Dermis blood vessel endothelial cell (primary cell): ENCODE results near the gene ZNF710. TPM values are rescaled to one million over a fixed set of nuclear protein-coding genes. Genes with fewer than 3 reads are reported as not detected.

ENCODE experiments used
- DNase-seq: peaks from one replicate; pipeline ENCODE4 v3.0.0; 2010
- total RNA-seq: library from RNA; depleted of rRNA; stranded (reverse); fragments of >200 nt; gene quantifications from 2 replicates; pipeline ENCODE4 v1.2.3, GENCODE V29; 2014

The ZNF710 gene
- total RNA-seq, 1 donor from 2014 or later, result 10.2 TPM

DNA sequence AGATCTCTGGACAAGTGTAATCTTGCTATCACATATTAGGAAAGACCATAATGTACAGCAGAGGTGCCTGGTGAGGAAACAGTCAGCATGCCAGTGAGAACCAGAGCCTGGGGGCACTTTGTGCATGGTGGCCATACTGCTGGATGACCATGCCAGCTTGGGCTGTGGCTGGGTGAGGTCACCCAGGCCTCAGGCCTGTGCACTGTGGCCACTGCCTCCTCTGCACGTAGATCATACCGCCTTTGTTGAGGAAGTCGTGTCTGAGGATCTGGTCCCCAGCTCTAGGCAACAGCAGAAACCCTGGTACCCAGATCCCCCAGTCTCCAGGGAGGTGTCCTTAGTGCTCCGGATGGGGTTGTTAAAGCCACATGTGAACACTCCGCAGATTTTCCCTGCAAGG, 38.9 kb downstream of the ZNF710 start:
- no peak for DNase-seq

DNA sequence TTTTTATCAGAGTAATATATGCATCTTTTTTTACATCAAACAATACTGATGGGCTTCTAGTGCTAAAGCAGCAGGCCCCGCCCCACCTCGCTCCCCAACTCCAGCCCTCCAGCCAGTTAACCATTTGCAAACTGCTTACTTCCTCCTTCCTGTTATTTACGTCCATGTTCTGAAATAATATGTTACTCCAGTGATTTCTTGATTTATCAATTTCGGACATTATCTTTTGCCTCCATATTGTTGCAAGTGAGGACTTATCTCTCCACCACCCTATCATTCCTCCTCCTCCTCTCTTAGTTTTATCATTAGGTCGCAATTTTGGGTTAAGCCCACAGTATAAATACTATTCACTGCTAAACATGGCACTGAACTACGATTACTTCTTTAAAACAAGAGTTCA, 39.5 kb downstream of the ZNF710 start:
- DNase-seq, result no peak

DNA sequence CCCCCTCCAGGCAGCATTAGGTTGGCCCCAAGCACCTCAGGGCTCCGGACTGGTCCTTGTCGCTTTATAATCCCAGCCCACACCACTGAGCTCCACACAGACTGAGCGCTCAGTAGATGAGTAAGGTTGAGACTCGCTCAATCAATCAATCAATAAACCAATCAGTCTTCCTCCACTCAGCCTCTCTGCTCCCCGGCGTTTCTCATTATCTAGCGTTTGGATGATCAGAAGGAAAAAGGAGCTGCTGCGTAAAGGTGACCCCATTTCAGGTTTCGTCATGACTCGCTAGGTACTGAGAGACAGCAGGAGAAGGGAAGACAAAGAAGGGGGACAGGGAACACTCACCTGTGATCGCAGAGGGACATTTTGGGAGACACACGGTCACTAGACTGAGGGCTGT, 41.2 kb downstream of the ZNF710 start:
- no peak for DNase-seq

DNA sequence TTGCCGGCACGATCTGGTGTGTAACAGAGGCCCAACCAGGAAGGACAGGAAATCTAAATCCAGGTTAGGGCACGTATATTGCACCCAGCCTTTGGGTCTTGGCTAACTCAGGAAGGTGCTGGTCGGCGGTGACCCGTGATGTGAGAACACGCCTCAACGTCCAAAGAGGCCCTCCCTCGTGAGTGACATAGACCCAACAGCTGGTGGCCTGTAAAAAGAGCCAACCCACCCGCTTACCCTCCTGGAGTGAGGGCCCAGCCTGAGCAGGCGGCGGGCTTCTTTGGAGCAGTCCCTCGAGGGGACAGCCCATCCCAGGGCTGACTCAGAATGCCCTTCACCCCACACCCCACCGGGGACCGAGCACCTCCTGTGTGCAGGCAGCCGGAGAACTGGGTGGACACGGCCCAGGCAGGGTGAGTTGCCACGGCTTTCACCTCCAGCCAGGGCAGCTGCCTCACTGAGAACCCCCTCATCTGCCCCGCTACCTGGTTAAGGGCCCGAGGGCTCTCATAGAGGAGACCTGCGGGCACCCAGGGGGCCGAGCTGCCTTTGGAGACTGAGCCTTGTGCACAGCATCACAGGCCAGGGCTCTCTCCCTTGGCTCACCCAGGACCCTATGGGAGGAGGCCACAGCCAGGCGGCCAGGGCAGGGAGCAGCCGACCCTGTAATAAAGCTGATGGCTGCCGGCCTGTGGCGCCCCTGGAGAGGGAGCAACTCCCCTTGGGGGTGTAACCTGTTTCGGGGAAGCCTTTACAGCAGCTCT, 41.8 kb downstream of the ZNF710 start:
- no peak for DNase-seq

DNA sequence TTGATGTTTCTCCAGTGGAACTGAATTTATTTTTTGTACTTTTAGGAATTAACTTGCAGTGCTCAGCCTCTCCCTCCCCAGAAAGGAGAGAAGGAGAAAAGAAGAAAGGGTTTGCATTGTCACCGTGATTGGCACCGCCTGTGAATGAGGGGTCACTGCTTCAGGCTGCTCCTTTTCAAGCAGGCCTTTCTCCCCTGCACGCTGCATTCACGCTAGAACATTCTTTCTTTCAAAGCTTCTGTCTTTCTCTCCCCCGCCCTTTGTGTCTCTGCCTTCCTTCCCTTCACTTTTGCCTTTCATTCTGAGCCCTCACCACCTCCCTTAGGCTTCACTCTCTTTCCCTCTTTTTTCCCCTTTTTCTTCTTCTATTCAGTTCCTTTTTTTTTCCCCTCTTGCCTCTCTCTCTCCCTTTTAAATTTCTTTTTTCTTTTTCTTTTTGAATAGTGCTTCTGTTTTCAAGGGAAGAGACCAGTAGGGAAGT, 42.4 kb downstream of the ZNF710 start:
- DNase-seq, result no peak

DNA sequence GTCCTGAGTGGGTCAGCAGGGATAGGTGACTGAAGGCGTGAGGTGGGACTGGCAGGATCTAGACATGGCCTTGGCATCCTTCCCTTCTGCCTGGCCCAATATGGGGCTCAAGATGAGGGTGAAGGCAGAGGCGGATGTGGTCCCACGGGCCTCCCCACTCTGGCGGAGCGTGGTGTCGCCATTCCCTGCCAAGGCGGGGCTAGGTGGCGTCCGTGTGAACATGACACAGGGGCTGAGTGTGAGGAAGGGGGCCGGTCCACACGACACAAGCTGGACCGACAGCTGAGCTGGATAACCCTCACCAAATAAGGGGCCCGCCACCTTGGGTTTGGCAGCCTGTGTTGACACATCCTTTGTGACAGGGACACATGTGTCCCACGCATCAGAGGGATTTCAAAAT, 43.1 kb downstream of the ZNF710 start:
- no peak for DNase-seq

DNA sequence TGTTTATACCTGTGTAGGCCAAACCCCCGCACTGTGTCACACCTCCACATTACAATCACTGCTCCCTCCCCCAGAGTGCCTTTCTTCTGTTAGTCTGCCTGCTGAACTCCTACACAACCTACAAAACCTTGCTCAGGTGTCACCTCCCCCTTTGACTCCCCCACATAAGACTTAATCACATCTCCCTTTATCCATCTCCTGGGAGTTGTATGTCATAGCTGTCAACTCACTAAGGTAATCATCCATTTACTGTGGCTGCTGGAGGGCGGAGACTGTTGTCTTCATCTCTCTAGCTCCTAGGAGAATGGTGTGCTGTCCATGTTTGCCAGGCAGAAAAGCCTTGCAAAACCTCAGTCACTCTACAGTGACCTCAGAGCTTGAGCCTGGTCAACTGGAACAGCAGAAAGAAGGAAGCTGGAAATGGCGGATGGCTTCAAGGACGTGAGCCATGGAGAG, 43.8 kb downstream of the ZNF710 start:
- DNase-seq, result no peak

DNA sequence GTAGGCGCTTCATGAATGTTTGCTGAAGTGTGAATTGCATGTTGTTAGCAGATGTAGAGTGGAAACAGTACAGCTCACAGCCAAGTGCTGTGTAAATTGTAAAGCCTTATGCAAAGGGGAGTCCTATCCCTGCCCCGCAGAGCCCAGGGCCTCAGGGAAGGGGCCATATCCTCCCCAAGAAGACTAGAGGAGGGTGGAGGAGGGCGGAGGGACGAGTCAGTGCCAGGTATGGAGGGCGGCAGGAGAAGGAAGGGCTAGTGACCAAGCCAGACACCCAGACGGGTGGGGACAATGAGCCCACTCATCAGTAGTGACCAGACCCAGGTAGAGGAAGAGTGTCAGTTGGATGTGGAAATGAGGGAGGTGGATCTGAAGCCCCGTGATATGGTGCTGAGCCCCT, 45.2 kb downstream of the ZNF710 start:
- no peak for DNase-seq

DNA sequence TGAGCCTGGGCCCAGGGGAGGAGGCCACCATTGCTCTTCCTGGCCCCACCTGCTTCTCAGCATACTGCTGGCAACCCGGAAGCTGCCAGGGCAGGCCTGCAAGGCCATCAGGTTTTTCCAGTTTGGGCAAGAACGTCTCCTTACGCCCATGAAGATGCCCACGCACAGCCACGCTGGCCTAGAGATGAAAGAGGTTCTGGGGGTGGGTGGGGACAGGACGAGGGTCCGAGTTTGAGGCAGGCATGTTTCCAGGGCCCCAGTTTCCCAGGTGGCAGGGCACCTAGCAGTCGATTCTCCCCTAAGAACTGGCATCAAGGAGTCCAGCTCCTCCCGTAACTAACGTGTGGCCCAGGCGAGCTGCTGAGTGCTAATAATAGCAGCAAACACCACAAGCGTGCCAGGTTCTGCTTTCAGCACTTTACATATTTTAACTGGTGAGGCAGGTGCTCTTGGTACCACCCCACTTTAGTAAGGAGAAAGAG, 45.8 kb downstream of the ZNF710 start:
- DNase-seq, result no peak

DNA sequence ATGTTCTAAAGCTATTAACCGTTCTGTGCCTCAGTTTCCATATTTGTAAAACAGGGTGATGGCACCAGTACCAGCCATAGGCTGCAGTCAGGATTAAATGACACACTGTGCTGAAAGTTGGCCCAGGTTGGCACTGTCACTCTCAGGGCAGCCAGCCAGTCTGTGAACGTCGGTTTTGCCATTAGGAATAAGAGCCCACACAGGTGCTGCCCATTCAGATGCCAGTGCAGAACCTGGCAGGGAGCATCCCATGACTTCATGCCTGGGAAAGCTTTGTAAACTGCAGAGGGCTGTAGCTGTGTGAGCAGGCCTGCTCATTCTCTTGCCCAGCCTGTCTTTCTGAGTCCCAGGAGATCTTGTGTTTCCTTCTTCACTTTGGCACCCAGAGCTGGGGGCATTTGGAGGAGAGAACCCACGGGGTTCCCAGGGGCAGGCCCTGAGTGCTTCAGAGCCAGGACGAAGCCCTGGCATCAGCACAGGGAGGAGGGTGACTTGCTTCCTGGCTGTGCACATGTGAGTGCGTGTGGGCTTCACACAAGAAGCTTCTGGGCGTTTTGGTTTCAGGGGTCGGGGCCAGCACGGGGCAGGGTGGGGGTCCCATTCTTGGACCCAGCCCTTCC, 46.9 kb downstream of the ZNF710 start:
- no peak for DNase-seq

DNA sequence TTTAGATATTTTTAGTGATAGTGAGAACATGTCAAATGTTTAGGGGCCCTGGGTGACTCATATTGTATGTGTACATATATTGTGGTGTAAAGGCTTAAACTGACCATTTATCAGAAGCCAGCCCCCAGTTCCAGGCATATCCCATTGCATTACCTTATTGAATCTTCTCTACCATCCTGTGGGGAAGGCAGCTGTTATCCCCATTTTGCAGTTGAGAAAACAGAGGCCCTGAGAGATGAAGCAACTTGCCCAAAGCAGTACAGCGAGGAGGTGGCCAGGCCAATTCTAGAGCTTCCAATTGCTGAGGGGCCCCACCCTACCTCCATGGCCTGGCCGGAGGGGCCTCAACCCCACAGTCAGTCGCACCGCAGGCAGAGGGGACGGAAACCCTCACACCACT, 47.9 kb downstream of the ZNF710 start:
- DNase-seq, result no peak

DNA sequence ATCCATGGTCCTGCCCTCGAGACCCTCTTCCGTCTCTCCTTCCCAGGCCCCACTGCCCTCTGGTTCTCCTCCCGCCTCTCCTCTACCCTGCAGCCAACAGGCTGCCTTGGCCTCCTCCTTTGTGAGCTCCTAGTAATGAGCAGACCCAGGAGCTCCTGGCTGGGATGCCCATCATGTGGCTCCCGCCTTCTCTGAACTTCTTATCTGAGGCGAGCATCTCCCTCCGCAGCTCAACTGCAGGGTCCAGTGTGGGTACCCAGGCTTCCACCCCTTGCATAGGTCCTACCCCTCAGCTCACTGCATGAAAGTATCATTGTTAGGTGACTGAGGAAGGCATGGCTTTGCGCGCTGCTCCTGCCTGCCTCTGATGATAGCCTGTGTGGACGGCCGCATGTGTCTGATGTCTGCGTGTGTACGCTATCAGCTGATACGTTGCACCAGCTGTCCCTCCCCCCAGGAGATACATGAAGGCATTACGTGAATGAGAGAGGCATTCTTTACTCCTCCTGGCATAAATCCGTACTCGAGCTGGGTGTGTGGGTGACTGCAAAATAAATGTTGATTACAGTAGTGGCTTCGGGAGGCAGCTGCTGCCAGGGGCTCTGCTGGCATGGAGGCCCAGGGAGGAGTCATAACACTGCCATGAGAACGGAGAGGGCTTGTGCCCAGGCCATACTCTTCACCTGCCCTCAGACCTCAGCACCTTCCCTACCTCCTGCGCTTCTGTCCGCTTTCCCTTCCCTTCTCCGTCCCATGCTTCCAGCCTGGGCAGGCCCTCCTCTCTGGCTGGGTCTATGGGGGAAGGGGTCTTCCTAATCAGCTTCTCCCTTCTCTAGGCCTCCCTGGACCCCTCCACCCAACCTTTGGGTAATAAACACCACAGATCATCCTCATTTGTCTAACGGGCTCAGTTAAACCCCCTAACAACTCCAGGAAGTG, 48.8 kb downstream of the ZNF710 start:
- DNase-seq, result no peak

DNA sequence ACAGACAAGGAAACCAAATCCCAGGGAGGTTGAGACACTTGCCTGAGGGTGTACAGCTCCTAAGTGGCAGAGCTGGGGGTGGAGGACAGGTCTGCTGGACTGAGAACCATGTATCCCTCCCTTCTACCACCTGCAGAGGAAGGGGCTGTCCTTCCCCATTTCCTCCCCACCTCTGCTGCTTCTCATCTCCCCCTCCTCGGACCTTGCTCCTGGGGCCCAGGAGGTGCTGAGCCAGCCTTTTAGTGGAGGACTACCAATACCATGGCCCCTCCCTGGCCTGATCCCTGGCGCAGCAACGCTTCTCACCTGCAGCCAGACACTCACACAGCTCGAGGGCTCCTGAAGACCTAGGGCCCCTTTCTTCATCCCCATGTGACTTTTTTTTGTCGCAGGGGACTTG, 50.8 kb downstream of the ZNF710 start:
- DNase-seq, result no peak

DNA sequence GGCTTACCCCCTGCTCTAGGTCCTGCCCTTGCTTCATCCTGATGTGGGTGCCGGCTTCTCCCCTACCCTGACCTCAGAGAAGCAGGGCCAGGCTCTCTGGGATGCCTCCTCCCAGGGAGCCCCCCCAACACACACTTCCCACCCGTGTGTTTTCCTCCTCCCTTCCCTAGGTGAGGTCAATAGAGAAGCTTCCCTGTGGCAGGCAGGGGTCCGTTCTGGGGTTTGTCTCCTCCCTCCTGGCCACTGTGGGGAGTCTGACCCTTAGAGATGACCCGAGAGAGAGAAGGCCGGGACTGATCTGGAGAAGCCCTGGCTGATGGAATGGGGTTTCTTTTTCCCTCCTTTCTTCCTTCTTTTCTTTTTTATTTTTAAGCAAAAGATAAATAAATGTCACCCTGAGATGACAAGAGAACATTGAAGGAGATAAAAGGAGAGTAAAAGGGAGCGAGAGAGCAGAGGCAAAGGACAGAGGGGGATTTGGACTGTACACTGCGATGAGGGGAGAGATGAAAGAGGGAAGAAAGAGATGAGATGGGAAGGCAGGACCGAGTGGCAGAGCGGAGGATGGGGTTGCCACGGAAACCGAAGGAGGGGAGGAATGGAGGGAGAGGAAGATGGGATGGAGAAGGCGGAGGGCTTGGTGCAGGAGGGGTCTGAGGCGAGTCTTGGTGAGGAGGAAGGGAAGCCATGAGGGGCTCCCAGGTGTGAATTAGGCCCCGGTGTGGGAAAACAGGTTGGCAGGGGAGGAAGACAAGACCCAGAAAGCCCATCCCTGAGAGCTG, 52.8 kb downstream of the ZNF710 start:
- no peak for DNase-seq

DNA sequence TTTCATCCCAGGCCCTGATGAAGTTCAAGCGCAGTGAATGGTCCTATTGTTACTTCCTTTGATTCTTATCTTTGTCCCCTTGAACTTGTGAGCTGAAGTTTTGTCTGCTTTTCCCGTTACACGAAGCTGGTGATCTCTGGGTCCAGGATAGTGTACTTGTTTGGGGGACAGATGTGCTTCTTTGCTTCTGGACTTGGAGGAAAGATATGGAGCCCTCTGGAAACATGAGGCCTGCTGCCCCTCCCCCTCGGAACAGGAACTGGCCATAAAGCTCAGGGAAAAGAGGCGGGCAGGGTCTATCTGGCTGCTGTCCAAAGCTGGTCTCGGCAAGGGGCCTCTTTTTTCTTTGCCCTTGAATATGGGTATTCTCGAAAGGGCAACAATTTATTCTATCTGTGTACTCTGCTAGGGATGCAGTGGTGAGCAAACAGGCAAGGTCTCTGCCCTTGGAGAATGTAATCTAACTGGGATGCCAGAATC, 53.5 kb downstream of the ZNF710 start:
- DNase-seq, result no peak

DNA sequence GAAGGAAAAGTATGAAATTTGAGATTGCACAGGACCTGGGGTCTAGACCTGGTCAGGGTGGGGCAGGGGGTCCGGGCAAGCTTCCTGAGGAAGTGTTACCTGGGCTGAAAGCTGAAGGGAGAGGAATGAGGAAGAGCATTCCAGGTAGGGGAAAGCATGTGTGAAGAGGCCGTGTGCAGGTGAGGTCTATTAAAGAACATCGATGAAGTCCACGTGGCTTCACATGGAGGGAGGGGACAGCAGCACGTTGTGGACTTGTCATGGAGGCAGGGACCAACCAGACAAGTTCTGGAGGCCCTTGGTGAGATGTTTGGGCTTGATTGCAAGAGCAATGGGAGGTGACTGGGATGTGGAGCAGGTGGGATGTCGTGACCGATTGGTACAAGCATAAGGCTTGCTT, 54.1 kb downstream of the ZNF710 start:
- DNase-seq, result no peak

DNA sequence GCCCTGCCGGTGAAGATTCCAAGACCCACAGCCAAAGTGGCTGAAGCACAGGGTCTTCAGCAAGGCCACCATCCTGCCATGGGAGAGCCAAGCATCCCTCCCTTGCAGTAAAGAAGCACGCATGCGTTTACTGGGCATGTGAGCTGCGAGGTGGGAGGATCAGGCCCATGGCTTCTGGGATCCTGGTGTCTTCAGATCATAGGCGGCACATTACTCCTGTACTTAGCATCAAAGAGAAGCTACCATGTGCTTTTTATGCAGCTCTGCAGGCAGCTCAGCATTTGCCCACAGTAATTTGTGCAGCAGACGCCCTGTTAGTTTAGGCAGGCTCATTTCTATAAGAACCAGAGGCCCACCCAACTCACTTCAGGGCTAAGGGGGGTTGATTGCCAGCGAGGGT, 55.4 kb downstream of the ZNF710 start:
- DNase-seq, result no peak

DNA sequence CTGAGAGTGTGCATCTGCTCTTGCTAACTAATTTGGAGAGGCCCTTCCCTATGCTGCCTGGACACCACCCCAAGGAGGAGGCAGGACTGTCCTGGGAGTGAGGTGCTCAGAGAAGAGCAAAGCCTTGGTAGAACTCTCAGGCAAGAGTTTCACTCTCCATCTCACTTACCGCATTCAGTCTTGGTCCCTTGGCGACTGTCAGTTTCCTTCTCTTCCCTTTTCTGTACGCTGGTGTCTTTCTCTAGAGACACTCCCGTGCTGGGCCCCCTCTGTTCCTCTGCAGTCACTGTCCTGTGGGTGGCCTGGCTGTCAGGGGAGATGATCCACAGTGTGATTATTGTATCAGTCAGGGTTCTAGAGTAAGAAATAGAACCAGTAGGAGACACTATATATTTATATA, 57.2 kb downstream of the ZNF710 start:
- DNase-seq, result no peak

DNA sequence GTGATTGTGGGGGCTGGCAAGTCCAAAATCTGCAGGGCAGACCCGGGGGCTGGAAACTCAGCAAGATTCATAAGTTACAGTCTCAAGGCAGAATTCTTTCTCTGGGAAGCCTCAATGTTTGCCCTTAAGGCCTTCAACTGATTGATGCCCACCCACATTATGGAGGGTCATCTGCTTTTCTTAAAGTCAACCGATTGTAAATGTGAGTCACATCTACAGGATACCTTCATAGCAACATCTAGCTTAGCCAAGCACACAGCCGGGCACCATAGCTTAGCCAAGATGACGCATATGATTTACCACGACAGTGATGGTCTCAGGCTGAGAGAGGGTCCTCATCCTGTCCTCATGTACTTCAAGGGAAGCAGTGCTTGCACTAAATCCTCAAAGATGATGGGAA, 57.7 kb downstream of the ZNF710 start:
- DNase-seq, result no peak

DNA sequence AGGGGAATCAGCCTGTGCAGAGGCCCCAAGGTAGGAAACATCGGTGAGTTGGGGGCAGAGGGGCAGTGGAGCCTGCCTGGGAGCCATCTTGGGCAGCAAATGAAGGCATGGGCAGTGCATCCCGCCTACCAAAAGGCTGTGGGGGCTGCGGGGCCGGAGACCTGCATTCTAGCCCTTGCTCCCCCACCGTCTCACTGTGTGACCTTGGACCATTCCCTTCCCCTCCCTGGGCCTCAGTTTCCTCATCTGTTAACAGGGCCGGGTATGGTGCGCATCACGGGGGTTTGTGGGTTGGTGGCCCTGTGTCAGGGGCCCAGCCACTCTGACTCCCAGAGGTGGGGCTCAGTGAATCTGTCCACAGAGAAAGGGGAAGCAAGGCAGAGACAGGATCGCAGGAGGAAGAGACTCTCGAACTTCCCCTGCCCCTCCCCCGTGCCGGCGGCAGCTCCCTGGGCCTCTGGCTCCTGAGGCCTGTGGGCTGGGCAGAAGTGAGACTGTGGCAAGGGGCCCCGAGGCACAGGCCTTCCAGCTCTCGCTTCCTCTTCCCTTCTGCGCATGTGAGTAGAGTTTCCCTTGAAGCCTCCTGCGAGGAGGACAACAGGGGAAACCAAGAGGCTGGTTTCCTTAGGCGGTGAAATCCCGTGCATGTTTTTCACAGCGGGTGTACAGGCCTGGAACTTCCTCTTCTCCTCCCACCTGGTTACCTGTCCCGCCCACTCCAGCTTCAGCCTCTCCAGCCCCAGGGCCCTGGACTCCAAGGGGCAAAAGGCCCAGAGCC, 58.3 kb downstream of the ZNF710 start:
- DNase-seq, result no peak

DNA sequence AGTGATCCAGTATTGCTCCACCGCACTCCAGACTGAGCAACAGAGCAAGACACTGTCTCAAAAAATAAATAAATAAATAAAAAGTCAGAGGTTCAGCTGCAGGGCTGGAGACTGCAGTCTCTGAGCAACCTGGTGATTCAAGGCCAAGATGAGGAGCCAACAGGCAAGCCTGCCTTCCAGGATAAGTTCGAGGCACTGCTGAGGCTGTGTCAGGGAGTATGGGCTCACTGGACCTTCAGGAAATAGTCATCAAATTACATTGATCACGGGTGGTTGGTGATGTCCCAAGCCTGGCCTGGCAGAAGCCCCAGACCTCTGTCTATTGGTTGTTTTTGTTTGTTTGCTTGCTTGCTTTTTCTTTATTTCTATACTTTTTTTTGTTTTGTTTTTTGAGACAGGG, 59.7 kb downstream of the ZNF710 start:
- DNase-seq, result no peak
